Liver (tissue), 3 donors: ENCODE data around the gene SMKR1.

Experiments
- EGR1 ChIP-seq, 2 donors: IDR thresholded peaks; 2 replicates each; pipeline ENCODE4 v1.6.1; 2016 to 2018; ENCODE audit warnings: antibody characterized with exemption in 2 of 2, low read depth in 2 of 2
- GABPA ChIP-seq, 2 donors: IDR thresholded peaks in 1 of 2; conservative IDR thresholded peaks in 1 of 2; 2 replicates each; pipeline ENCODE4 v1.6.1; 2016; ENCODE audit warnings: antibody characterized with exemption in 2 of 2, mild to moderate bottlenecking in 1 of 2, moderate library complexity in 1 of 2
- HNF4G ChIP-seq: IDR thresholded peaks from 2 replicates; pipeline ENCODE4 v1.6.1; 2016; ENCODE audit warnings: antibody characterized with exemption
- JUND ChIP-seq, 2 donors: IDR thresholded peaks; 2 replicates each; pipeline ENCODE4 v1.6.1; 2016; ENCODE audit warnings: antibody characterized with exemption in 2 of 2
- NR2F2 ChIP-seq: IDR thresholded peaks from 2 replicates; pipeline ENCODE4 v1.6.1; 2016; ENCODE audit warnings: antibody characterized with exemption
- SP1 ChIP-seq: IDR thresholded peaks from 2 replicates; pipeline ENCODE4 v1.6.1; 2018; ENCODE audit warnings: antibody characterized with exemption, mild to moderate bottlenecking
- TAF1 ChIP-seq: conservative IDR thresholded peaks from 2 replicates; pipeline ENCODE4 v1.6.1; 2016; ENCODE audit warnings: antibody characterized with exemption, mild to moderate bottlenecking
- YY1 ChIP-seq: IDR thresholded peaks from 2 replicates; pipeline ENCODE4 v1.6.1; 2016; ENCODE audit warnings: antibody characterized with exemption, mild to moderate bottlenecking
- TF ChIP-seq, protein P1 (sequence below): fragments of 150-350 bp; IDR thresholded peaks from 2 replicates; pipeline ENCODE4 v1.5.1; 2017; ENCODE audit warnings: improper control_type of control experiment, low read depth, low read length; ENCODE audit not compliant: missing input control
- TF ChIP-seq, protein P2 (sequence below): IDR thresholded peaks from 2 replicates; pipeline ENCODE4 v1.6.1; 2016; ENCODE audit warnings: antibody characterized with exemption
- TF ChIP-seq, protein P3 (sequence below): IDR thresholded peaks from 2 replicates; pipeline ENCODE4 v1.6.1; 2016; ENCODE audit warnings: antibody characterized with exemption
- TF ChIP-seq, protein P4 (sequence below): IDR thresholded peaks from 2 replicates; pipeline ENCODE4 v1.6.1; 2016; ENCODE audit warnings: antibody characterized with exemption, mild to moderate bottlenecking
- donor health status: healthy.
- donor health status: healthy.

DNA sequence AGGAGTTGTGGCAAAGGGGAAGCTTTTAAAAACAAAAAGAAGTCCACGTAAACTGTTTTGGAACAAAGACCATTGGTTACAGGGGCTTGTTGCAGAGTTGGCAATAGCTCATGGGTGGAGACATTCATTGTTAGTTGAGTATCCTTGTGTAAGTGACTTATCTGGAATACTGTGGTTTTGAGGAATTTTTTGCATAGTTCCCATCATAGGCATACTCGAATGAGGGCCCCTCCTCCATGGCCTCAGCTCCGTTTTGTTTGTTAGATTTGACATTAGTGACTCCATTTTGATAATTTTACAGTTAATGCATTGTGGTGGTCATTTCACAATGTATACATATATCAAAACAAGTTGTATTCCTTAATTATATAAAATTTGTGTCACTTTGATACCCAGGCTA is 12.8 kb upstream of the SMKR1 start:
- TF ChIP-seq, protein P1, sequence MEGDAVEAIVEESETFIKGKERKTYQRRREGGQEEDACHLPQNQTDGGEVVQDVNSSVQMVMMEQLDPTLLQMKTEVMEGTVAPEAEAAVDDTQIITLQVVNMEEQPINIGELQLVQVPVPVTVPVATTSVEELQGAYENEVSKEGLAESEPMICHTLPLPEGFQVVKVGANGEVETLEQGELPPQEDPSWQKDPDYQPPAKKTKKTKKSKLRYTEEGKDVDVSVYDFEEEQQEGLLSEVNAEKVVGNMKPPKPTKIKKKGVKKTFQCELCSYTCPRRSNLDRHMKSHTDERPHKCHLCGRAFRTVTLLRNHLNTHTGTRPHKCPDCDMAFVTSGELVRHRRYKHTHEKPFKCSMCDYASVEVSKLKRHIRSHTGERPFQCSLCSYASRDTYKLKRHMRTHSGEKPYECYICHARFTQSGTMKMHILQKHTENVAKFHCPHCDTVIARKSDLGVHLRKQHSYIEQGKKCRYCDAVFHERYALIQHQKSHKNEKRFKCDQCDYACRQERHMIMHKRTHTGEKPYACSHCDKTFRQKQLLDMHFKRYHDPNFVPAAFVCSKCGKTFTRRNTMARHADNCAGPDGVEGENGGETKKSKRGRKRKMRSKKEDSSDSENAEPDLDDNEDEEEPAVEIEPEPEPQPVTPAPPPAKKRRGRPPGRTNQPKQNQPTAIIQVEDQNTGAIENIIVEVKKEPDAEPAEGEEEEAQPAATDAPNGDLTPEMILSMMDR, result no peak
- TF ChIP-seq YY1, result no peak
- TF ChIP-seq TAF1, result no peak
- TF ChIP-seq, protein P2, sequence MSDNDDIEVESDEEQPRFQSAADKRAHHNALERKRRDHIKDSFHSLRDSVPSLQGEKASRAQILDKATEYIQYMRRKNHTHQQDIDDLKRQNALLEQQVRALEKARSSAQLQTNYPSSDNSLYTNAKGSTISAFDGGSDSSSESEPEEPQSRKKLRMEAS, result no peak
- TF ChIP-seq SP1, result no peak
- no peak for TF ChIP-seq GABPA (IDR thresholded peaks at IDR 0.05 in 1 of 2, conservative IDR thresholded peaks at IDR 0.05 in 1 of 2)
- no peak for TF ChIP-seq JUND (IDR thresholded peaks at IDR 0.05)
- TF ChIP-seq, protein P3, sequence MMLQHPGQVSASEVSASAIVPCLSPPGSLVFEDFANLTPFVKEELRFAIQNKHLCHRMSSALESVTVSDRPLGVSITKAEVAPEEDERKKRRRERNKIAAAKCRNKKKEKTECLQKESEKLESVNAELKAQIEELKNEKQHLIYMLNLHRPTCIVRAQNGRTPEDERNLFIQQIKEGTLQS, result no peak
- no peak for TF ChIP-seq EGR1 (IDR thresholded peaks at IDR 0.05; ENCODE audit: low read depth in 2 of 2)
- no peak for TF ChIP-seq HNF4G
- TF ChIP-seq, protein P4, sequence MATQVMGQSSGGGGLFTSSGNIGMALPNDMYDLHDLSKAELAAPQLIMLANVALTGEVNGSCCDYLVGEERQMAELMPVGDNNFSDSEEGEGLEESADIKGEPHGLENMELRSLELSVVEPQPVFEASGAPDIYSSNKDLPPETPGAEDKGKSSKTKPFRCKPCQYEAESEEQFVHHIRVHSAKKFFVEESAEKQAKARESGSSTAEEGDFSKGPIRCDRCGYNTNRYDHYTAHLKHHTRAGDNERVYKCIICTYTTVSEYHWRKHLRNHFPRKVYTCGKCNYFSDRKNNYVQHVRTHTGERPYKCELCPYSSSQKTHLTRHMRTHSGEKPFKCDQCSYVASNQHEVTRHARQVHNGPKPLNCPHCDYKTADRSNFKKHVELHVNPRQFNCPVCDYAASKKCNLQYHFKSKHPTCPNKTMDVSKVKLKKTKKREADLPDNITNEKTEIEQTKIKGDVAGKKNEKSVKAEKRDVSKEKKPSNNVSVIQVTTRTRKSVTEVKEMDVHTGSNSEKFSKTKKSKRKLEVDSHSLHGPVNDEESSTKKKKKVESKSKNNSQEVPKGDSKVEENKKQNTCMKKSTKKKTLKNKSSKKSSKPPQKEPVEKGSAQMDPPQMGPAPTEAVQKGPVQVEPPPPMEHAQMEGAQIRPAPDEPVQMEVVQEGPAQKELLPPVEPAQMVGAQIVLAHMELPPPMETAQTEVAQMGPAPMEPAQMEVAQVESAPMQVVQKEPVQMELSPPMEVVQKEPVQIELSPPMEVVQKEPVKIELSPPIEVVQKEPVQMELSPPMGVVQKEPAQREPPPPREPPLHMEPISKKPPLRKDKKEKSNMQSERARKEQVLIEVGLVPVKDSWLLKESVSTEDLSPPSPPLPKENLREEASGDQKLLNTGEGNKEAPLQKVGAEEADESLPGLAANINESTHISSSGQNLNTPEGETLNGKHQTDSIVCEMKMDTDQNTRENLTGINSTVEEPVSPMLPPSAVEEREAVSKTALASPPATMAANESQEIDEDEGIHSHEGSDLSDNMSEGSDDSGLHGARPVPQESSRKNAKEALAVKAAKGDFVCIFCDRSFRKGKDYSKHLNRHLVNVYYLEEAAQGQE, result no peak
- TF ChIP-seq NR2F2, result no peak
